ENCODE results near the gene IGLON5.

IGLON5 gene

DNA sequence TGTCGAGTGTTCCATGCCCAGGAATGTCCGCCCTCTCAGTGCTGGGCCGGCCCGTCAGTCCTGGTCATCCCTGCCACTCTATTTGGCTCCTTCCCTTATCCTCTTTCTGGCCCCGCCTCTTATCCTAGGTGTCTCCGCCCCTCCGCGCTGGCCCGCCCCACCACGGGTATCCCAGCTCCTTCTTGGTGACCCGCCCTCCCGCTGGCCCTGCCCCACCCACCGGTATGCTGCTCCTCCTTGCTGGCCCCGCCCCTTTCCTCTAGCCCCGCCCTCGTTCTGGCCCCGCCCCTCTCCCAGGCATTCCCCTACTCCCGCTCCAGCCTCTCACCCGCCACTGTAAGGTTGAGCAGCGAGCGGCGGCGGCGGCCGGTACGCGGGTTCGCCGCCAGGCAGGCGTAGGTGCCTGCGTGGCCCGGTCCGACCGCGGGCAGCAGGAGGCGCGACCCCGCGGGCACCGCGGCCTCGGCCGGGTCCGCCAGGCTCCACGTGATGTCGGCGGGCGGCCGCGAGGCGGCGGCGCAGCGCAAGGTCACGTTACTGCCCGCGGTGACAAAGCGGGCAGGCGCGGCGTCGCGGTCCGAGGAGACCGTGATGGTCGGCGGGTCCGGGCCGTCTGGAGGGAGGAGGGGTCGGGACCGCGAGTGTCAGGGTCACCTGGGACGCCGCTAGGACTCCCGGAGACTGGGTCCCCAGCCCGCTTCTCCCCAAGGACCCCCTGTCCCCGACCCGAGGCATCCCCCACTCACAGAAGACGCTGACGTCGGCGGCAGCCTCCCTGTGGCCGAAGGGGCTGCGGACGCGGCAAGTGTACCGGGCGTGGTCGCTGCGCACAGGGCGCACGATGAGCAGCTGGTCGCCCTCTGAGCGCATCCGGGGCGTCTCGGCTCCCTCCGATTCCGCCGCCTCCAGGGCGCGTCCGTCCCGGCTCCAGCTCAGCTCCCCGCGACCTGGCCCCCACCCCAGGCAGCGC lies 28.5 kb downstream of the IGLON5 start:
- no peak for FAIRE-seq

DNA sequence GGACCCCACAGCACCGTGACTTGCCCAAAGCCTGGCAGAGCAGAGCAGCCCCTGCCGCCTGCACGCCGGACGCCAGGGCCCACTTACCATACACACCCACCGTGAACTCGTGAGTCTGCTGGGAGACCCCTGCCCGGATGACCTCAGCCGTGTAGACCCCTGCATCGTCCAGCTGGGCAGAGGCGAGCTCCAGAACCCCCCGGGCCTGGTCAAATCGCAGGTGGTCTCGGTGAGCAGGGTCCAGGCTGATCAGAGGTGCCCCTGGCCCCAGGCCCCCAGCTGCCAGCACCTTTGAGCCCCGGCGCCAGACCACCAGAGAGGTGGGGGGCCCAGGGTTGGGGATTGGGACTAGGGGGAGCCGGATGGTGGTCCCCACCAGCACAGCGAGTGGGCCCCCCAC lies 29.6 kb downstream of the IGLON5 start:
- FAIRE-seq = no peak

DNA sequence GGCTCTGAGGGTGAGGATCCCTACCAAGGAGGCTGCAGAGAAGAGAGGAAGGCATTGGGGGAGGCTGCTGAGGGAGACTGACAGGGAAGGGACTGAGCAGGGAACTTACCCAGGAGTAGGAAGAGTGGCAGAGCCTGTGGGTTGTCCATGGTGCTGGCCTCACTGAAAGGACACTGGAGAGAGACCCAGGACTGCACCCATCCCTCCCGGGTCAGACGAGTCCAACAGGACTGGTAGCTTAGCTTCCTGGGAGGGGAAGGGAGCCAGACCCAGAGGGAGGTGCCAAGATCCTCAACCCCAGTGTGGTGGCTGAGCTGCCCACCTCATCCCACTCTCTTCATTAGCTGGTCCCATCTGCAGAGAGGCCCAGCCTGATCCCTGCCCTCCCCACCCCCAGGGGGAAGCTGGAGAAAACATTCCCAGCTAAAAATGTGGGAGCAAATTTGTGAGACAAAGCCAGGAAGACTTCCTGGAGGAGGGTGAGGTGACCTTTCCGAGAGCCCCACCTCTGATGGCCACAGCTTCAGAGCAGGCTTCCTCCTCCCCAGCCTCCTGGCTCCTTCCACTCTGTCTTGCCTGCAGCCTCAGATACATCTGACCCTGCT lies 30.6 kb downstream of the IGLON5 start, which contains the start of gene VSIG10L:
Gene VSIG10L (minus strand): TSS at position 164 of the 605 bp plus-strand sequence. CDS start 15 bp downstream, at position 149.
- no peak for FAIRE-seq

GRCh38 chr19:51342631-51343569 lies 31.5 kb downstream of the IGLON5 start:
- FAIRE-seq = no peak

DNA sequence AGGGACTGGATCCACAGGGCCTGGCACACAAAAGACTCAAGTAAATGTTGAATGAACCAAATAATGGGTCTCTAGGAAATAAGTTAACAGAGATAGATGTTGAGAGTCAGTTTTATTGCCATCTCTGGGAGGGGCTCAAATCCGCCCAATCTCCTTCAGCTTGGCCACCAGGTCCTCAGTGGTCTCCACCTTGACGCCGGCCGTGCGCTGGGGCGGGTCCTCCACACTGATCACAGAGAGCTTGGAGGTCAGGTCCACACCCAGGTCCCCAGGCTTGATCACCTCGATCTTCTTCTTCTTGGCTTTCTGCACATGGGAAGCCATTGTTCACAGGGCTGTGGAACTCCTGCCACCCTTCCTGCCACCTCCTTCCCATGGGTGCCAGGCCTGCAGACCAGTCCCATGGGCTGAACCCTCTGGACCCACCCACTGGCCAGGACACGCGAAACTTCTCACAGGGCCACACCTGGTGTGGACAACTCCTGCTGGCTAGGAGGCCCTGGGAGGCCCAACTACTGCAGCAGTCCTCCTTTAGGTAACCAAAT lies 33.7 kb downstream of the IGLON5 start:
- FAIRE-seq = no peak

GRCh38 chr19:51346742-51347141 lies 35.3 kb downstream of the IGLON5 start:
- no peak for FAIRE-seq

DNA sequence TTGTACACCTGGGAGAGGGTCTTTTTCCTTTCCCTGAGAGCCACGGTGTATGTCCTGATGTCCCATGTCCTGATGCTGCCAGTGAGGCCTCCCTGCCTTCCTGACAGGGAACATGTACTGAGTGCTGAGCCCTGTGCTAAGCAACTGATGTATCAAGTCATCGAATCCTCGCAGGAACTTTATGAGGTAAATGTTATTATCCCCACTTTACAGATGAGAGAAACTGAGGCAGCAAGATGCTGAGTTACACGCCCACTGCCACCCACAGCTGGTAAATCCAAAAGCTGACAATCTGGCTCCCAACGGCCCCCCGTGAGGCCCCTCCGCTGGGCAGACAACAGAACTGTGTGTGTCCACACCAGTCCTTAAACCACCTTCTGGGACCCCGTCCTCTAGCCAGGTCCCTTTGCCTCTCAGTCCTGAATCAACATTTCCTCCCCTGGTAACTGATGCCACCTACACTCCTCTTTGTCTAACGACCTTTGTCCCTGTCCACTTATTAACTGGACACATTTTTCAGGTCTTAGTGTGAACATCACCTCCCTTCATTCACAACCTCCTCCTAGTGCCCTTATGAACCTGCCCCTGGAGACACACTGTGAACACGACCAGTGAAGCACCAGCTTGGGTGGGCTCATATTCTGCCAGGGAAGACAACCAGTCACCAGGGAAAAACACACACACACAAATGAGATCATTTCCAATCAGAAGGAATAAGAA lies 35.9 kb downstream of the IGLON5 start:
- FAIRE-seq = no peak

DNA sequence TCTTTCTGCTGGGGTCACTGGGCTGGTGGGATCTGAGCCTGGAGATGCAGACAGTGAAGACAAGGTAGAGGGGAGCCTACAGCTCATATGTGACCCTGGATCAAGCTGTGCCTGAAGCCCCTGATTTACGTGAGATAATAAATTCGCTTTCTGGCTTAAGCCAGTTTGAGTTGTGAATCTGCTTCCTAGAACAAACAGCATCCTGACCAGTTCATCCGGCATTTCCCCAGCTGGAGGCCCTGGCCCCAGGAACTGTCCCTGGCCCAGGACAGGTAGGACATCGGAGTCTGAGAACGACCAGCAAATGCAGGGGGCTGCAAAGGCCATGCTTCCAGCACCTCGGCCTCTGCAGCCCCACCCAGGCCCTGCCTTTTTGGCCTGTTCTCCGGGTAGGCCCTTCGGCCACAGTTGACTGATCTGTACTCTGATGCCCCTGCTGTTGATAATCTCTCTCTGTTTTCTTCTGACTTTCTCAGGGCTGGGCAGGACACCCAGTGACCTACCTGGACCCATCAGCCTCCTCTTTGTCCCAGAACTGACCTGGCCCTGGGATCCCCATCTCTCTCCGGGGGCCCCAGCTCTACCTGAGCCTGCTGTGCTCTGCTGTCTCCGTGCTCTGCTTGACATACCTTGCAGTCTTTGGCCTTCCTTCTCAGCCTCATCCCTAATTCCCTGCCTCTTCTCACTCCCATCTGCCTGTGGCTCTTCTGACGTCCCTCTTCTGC lies 40.0 kb downstream of the IGLON5 start:
- FAIRE-seq = no peak

DNA sequence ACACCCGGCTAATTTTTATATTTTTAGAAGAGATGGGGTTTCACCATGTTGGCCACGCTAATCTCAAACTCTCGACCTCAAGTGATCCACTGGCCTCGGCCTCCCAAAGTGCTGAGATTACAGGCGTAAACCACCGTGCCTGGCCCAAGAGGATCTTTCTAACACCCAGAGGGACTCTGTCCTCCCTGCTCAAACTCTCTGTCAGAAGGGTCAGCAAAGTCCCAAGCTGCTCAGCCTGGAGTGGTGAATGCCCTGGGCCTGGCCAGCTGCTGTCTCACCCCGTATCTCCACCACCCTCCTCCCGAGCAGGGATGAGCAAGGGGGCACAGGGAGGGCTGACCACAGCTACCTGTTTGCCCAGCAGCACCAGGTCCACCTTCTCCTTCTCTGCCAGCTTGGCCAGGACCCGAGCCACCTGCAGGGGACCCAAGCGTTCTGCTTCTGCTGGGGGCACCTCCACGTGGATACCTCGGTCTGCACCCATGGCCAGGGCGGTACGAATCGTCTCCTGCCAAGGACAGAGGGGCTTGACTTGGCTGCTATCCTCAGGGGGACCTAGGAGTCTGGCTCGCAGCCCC lies 41.4 kb downstream of the IGLON5 start:
- no peak for FAIRE-seq

- no peak for FAIRE-seq
Observed at GRCh38 chr19:51354103-51354741, 42.8 kb downstream of the IGLON5 start.

- FAIRE-seq = no peak
Observed at GRCh38 chr19:51354742-51355148, 43.3 kb downstream of the IGLON5 start.

DNA sequence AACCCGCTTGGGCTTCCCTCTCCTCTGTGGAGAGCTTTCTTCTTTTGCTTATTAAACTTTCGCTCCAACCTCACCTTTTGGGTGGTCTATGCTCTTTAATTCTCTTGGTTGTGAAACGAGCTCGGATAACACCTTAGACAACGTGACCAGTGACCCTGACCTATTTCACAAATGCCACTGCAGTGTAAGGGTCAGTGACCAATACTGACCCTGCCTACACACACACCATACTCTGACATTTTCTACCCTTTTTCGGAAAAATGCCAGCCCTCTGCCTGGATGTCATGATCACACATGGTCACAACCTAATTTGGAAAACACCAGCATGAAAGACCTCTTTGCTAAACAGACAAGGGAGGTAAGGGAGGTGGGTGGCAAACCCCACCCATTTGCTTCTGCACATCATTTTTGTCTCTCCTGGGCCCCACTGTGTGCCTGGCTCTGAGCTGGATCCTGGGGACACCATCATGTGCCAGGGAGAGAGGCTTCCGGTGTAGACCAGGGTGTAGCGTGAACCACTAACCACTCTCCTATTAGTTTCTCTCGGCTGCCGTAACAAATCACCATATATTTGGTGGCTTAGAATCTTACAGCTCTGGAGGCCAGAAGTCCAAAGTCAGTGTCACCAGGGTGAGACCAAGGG lies 44.8 kb downstream of the IGLON5 start:
- no peak for FAIRE-seq

- FAIRE-seq = no peak
Observed at GRCh38 chr19:51357952-51358351, 46.5 kb downstream of the IGLON5 start.

- no peak for FAIRE-seq
Observed at GRCh38 chr19:51359294-51359693, 47.9 kb downstream of the IGLON5 start.

DNA sequence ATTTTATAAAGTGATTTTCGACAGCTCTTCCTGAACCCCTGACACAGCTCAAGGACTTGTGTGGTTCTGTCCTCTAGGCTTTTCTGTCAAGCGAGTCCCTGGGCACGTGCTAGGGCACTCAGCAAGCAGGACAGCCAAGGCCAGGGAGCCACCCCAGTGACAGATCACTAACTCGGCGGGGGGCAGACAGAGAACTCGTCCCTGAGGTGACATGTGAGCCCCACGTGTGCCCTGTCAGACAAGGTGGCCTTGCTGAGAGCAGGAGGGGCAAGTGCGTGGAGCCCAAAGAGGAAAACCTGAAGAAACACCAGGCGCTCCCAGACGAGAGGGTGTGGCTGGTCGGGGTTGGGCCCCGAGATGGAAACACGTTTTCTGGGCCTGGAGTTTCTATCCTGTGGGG lies 49.8 kb downstream of the IGLON5 start:
- no peak for FAIRE-seq

DNA sequence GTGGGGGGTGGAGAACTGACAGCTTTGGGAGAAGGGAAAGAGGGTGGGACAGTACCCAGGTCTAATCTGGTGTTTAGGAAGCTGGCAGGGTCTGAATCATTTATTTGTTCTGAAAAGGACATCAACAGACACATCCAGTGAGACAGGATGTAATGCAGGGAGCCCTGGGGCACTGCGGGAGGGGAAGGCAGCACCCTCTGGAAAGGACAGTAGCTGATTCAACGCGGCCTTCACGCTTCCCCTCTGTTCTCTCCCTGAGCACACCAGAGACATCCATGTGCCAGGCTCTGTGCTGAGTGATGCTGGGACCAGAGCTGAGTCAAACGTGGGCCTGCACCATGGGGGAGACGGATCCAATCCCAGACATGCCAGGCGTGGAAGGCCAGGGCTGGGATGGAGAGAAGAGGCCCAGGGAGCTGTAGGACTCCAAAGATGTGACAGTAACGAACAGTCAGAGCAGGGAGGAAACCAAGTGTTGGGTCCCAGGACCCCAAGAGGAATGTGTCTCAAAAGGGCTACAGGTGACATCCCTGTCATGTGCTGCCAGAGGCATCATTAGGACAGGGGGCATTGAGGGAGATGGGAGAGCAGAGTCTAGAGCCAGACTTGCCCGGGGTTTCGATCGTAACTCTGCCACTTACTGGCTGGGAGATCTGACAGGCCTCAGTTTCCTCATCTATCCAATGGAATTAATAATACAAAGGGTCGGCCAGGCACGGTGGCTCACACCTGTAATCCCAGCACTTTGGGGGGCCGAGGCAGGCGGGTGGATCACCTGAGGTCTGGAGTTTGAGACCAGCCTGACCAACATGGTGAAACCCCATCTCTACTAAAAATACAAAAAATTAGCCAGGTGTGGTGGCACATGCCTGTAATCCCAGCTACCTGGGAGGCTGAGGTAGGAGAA lies 53.0 kb downstream of the IGLON5 start:
- FAIRE-seq = no peak

GRCh38 chr19:51365211-51365964 lies 53.9 kb downstream of the IGLON5 start:
- no peak for FAIRE-seq

DNA sequence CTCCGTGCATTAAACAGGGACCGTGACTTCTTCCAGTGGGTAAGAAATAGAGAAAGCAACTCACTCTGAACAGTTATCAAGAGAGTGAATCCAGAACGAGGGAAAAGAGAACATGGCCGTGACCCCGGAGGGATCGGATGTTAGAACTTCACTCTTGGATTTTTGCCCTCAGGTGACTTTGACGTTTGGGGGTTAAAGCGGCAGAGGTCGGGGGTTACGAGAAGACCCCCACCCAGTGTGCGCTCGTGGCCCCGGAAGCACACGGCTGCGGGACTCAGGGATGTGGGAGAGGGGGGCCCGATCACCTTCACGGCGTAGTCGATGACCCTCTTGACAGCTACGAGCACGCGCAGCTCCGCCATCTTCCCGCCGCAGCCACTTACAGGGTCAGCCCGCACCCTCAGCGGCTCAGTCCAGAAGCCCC lies 54.5 kb downstream of the IGLON5 start, which contains the start of gene ETFB:
Gene ETFB (minus strand): TSS at position 424 of the 424 bp plus-strand sequence. CDS start 62 bp downstream, at position 362.
- FAIRE-seq = no peak

Data from TTC549 (cell line).